ENCODE measurements around the gene USP7. TPM values are rescaled to one million over a fixed set of nuclear protein-coding genes. Genes with fewer than 3 reads are reported as not detected.

The USP7 gene
- total RNA-seq, 2 experiments from 2014 or later, result 157 to 160 TPM

GRCh38 chr16:8912793-8913192 is 50.9 kb downstream of the USP7 start:
- Mint-ChIP-seq H3K4me1 (peaks cover 78% of the 10 kb centered on the region), H3K9me3 (no peaks in the 10 kb centered on the region), H3K36me3 (ENCODE audit: low read depth) (peaks cover 76% of the 10 kb centered on the region), H3K27me3 (no peaks in the 10 kb centered on the region), H3K4me3 (no peak overlapping the region), H3K27ac (no peak overlapping the region)
- CTCF ChIA-PET, result interaction anchor here (0.7 kb wide), 1 partner anchor 771 kb away, joined by 3 read pairs; no protein-coding TSS in a partner anchor
- POLR2A ChIA-PET, result no interaction called here
- no peak for DNase-seq

GRCh38 chr16:8910811-8911210 is 52.9 kb downstream of the USP7 start:
- CTCF ChIA-PET, result interaction anchor here (1.2 kb wide), 2 partner anchors 13 to 98 kb away, joined by 3 read pairs; no protein-coding TSS in a partner anchor
- Mint-ChIP-seq H3K9me3 (no peaks in the 10 kb centered on the region), H3K4me3 (no peak overlapping the region), H3K27me3 (no peaks in the 10 kb centered on the region), H3K36me3 (ENCODE audit: low read depth) (peaks cover 72% of the 10 kb centered on the region), H3K4me1 (peaks cover 68% of the 10 kb centered on the region), H3K27ac (peak overlapping the region; percentile 66)
- POLR2A ChIA-PET, result no interaction called here
- DNase-seq, result no peak

- DNase-seq, result no peak
- Mint-ChIP-seq H3K27ac (peak overlapping the region; percentile 81), H3K36me3 (ENCODE audit: low read depth) (peaks cover 70% of the 10 kb centered on the region), H3K4me1 (peaks cover 52% of the 10 kb centered on the region), H3K27me3 (no peaks in the 10 kb centered on the region), H3K4me3 (no peak overlapping the region), H3K9me3 (no peaks in the 10 kb centered on the region)
- ChIA-PET POLR2A (no interaction called here), CTCF (interaction anchor here (0.7 to 1.2 kb wide), 2 partner anchors 29 to 100 kb away, joined by 3 to 4 read pairs; no protein-coding TSS in a partner anchor)
Observed at GRCh38 chr16:8908810-8909468, 54.8 kb downstream of the USP7 start.

GRCh38 chr16:8907096-8907495 is 56.6 kb downstream of the USP7 start:
- H3K27ac Mint-ChIP-seq, result no peak overlapping the region
- H3K27me3 Mint-ChIP-seq, result no peaks in the 10 kb centered on the region
- no peak overlapping the region for H3K4me3 Mint-ChIP-seq
- DNase-seq, result no peak
- H3K9me3 Mint-ChIP-seq, result no peaks in the 10 kb centered on the region
- peaks cover 75% of the 10 kb centered on the region for H3K36me3 Mint-ChIP-seq (ENCODE audit: low read depth)
- CTCF ChIA-PET, result no interaction called here
- POLR2A ChIA-PET, result no interaction called here
- H3K4me1 Mint-ChIP-seq, result peaks cover 41% of the 10 kb centered on the region

GRCh38 chr16:8905795-8906591 is 57.7 kb downstream of the USP7 start:
- no peaks in the 10 kb centered on the region for H3K9me3 Mint-ChIP-seq
- H3K4me3 Mint-ChIP-seq, result no peak overlapping the region
- H3K4me1 Mint-ChIP-seq, result peaks cover 33% of the 10 kb centered on the region
- H3K27ac Mint-ChIP-seq, result peak overlapping the region; percentile 12
- ChIA-PET POLR2A (no interaction called here), CTCF (interaction anchor here (1.5 kb wide), 1 partner anchor 20 kb away, joined by 4 read pairs; no protein-coding TSS in a partner anchor)
- peaks cover 77% of the 10 kb centered on the region for H3K36me3 Mint-ChIP-seq (ENCODE audit: low read depth)
- DNase-seq, result no peak
- H3K27me3 Mint-ChIP-seq, result no peaks in the 10 kb centered on the region

GRCh38 chr16:8905168-8905762 is 58.4 kb downstream of the USP7 start:
- peaks cover 26% of the 10 kb centered on the region for H3K4me1 Mint-ChIP-seq
- CTCF ChIA-PET, result interaction anchor here (1.5 kb wide), 1 partner anchor 19 kb away, joined by 4 read pairs; no protein-coding TSS in a partner anchor
- H3K4me3 Mint-ChIP-seq, result no peak overlapping the region
- H3K27me3 Mint-ChIP-seq, result no peaks in the 10 kb centered on the region
- peak overlapping the region; percentile 12 for H3K27ac Mint-ChIP-seq
- POLR2A ChIA-PET, result interaction anchor here (0.7 kb wide), 1 partner anchor 9 kb away, joined by 5 read pairs; no protein-coding TSS in a partner anchor
- DNase-seq, result peak; percentile 49
- no peaks in the 10 kb centered on the region for H3K9me3 Mint-ChIP-seq
- H3K36me3 Mint-ChIP-seq (ENCODE audit: low read depth), result peaks cover 78% of the 10 kb centered on the region

- H3K4me1 Mint-ChIP-seq, result peaks cover 16% of the 10 kb centered on the region
- no peak overlapping the region for H3K4me3 Mint-ChIP-seq
- no peak overlapping the region for H3K27ac Mint-ChIP-seq
- no peaks in the 10 kb centered on the region for H3K9me3 Mint-ChIP-seq
- peaks cover 85% of the 10 kb centered on the region for H3K36me3 Mint-ChIP-seq (ENCODE audit: low read depth)
- CTCF ChIA-PET, result interaction anchor here (1.1 kb wide), 1 partner anchor 32 kb away, joined by 3 read pairs; no protein-coding TSS in a partner anchor
- no peak for DNase-seq
- no peaks in the 10 kb centered on the region for H3K27me3 Mint-ChIP-seq
- POLR2A ChIA-PET, result no interaction called here
Observed at GRCh38 chr16:8904018-8904430, 59.7 kb downstream of the USP7 start.

GRCh38 chr16:8903004-8903403 is 60.7 kb downstream of the USP7 start:
- Mint-ChIP-seq H3K9me3 (no peaks in the 10 kb centered on the region), H3K4me1 (peaks cover 6% of the 10 kb centered on the region), H3K36me3 (ENCODE audit: low read depth) (peaks cover 82% of the 10 kb centered on the region), H3K4me3 (no peak overlapping the region), H3K27ac (peak overlapping the region; percentile 31), H3K27me3 (no peaks in the 10 kb centered on the region)
- ChIA-PET CTCF (interaction anchor here (1.0 kb wide), 1 partner anchor 264 kb away, joined by 3 read pairs; no protein-coding TSS in a partner anchor), POLR2A (no interaction called here)
- no peak for DNase-seq

- ChIA-PET CTCF (interaction anchor here (0.6 to 1.3 kb wide), 4 partner anchors 11 to 35 kb away, joined by 3 to 4 read pairs (median 4); no protein-coding TSS in a partner anchor), POLR2A (no interaction called here)
- Mint-ChIP-seq H3K27me3 (no peaks in the 10 kb centered on the region), H3K9me3 (no peaks in the 10 kb centered on the region), H3K4me3 (no peak overlapping the region), H3K4me1 (no peaks in the 10 kb centered on the region), H3K36me3 (ENCODE audit: low read depth) (peaks cover 82% of the 10 kb centered on the region), H3K27ac (no peak overlapping the region)
- no peak for DNase-seq
Observed at GRCh38 chr16:8901320-8901861, 62.3 kb downstream of the USP7 start.

GRCh38 chr16:8900343-8900742 is 63.4 kb downstream of the USP7 start:
- ChIA-PET POLR2A (interaction anchor here (0.8 kb wide), 1 partner anchor 239 kb away, joined by 3 read pairs; no protein-coding TSS in a partner anchor), CTCF (interaction anchor here (1.3 kb wide), 2 partner anchors 20 to 36 kb away, joined by 4 read pairs; no protein-coding TSS in a partner anchor)
- no peak for DNase-seq
- no peak overlapping the region for H3K27ac Mint-ChIP-seq
- no peaks in the 10 kb centered on the region for H3K4me1 Mint-ChIP-seq
- H3K9me3 Mint-ChIP-seq, result no peaks in the 10 kb centered on the region
- H3K36me3 Mint-ChIP-seq (ENCODE audit: low read depth), result peaks cover 74% of the 10 kb centered on the region
- no peak overlapping the region for H3K4me3 Mint-ChIP-seq
- no peaks in the 10 kb centered on the region for H3K27me3 Mint-ChIP-seq

- POLR2A ChIA-PET, result interaction anchor here (0.8 kb wide), 1 partner anchor 240 kb away, joined by 3 read pairs; no protein-coding TSS in a partner anchor
Observed at GRCh38 chr16:8899709-8900317, 63.9 kb downstream of the USP7 start.

GRCh38 chr16:8898660-8899318 is 64.9 kb downstream of the USP7 start:
- no peak overlapping the region for H3K4me3 Mint-ChIP-seq
- CTCF ChIA-PET, result no interaction called here
- H3K9me3 Mint-ChIP-seq, result no peaks in the 10 kb centered on the region
- H3K27me3 Mint-ChIP-seq, result no peaks in the 10 kb centered on the region
- H3K36me3 Mint-ChIP-seq (ENCODE audit: low read depth), result peaks cover 77% of the 10 kb centered on the region
- no peak overlapping the region for H3K27ac Mint-ChIP-seq
- POLR2A ChIA-PET, result no interaction called here
- no peak for DNase-seq
- no peaks in the 10 kb centered on the region for H3K4me1 Mint-ChIP-seq

More at GRCh38 chr16:8899709-8900317, 63.9 kb downstream of the USP7 start:
- no peaks in the 10 kb centered on the region for H3K9me3 Mint-ChIP-seq
- DNase-seq, result no peak
- no peaks in the 10 kb centered on the region for H3K27me3 Mint-ChIP-seq
- CTCF ChIA-PET, result interaction anchor here (1.3 kb wide), 1 partner anchor 19 kb away, joined by 4 read pairs; no protein-coding TSS in a partner anchor
- H3K36me3 Mint-ChIP-seq (ENCODE audit: low read depth), result peaks cover 74% of the 10 kb centered on the region
- H3K4me3 Mint-ChIP-seq, result no peak overlapping the region
- H3K4me1 Mint-ChIP-seq, result no peaks in the 10 kb centered on the region
- H3K27ac Mint-ChIP-seq, result no peak overlapping the region

Data from activated CD4-positive, alpha-beta T cell treated with anti-CD3 and anti-CD28 coated beads, Interleukin-2, amount 10 ng/mL, durations not matched to agents 7 days and 5 days (primary cell).